Measurements from ENCODE around the gene SLC26A5. TPM values are rescaled to one million over a fixed set of nuclear protein-coding genes. Genes with fewer than 3 reads are reported as not detected.

The SLC26A5 gene
- total and polyA plus RNA-seq, 7 donors, result 0.04 to 0.54 (median 0.34) TPM; not detected in 3

- DNase-seq, result no peak
- intact Hi-C loops (cut with DNase I), result no loop called here
- Histone ChIP-seq H3K4me1 (peaks cover 0 to 16% (median 12%) of the 10 kb centered on the region in 4 donors), H3K9me3 (no peaks in the 10 kb centered on the region), H3K36me3 (peaks cover 8 to 75% (median 17%) of the 10 kb centered on the region in 4 donors), H3K4me3 (no peak overlapping the region), H3K27me3 (no peaks in the 10 kb centered on the region), H3K27ac (no peak overlapping the region)
- WGBS, 2 donors, result 96 to 97% methylated on average over 2 of the region's 2 CpGs
- TF ChIP-seq POLR2A (IDR thresholded peaks at IDR 0.05), result no peak
- TF ChIP-seq CTCF (IDR thresholded peaks at IDR 0.05), result no peak
- no peak for TF ChIP-seq POLR2AphosphoS5 (IDR thresholded peaks at IDR 0.05)
- TF ChIP-seq EP300 (IDR thresholded peaks at IDR 0.05), result no peak
Observed at GRCh38 chr7:103338864-103339263, 107.1 kb downstream of the SLC26A5 start.

- Histone ChIP-seq H3K27me3 (no peaks in the 10 kb centered on the region), H3K4me3 (no peak overlapping the region), H3K27ac (no peak overlapping the region), H3K4me1 (peaks cover 0 to 3% (median 0%) of the 10 kb centered on the region in 4 donors), H3K36me3 (peaks cover 8 to 82% (median 17%) of the 10 kb centered on the region in 4 donors), H3K9me3 (no peaks in the 10 kb centered on the region)
- no peak for TF ChIP-seq EP300 (IDR thresholded peaks at IDR 0.05)
- TF ChIP-seq POLR2AphosphoS5 (IDR thresholded peaks at IDR 0.05), result no peak
- TF ChIP-seq POLR2A (IDR thresholded peaks at IDR 0.05), result no peak
- TF ChIP-seq CTCF (IDR thresholded peaks at IDR 0.05), result no peak
- intact Hi-C loops (cut with DNase I), result no loop called here
- WGBS, 2 donors, result 91 to 96% methylated on average over 2 of the region's 2 CpGs
- no peak for DNase-seq
Observed at GRCh38 chr7:103336761-103337160, 109.2 kb downstream of the SLC26A5 start.

- H3K9me3 ChIP-seq, result no peaks in the 10 kb centered on the region
- intact Hi-C loops (cut with DNase I), result no loop called here
- no peak overlapping the region for H3K4me3 ChIP-seq
- no peak overlapping the region for H3K27ac ChIP-seq
- H3K4me1 ChIP-seq, result no peaks in the 10 kb centered on the region
- H3K27me3 ChIP-seq, result no peaks in the 10 kb centered on the region
- TF ChIP-seq POLR2AphosphoS5 (IDR thresholded peaks at IDR 0.05) (no peak), CTCF (IDR thresholded peaks at IDR 0.05) (no peak), POLR2A (IDR thresholded peaks at IDR 0.05) (no peak)
- peaks cover 4 to 80% (median 16%) of the 10 kb centered on the region in 4 donors for H3K36me3 ChIP-seq
- 88 to 94% methylated on average over 8 of the region's 8 CpGs for WGBS, 2 donors
- no peak for DNase-seq
Observed at GRCh38 chr7:103325744-103326143, 120.3 kb downstream of the SLC26A5 start.

Small RNAs within 50 kb of the gene (small RNA-seq; reads per million reads assigned to genes)
- gene RF00019, result 0 reads per million in 3 donors
- gene RPS29P16, result 0 reads per million in 3 donors

Other genes starting within 250 kb of the SLC26A5 start
- 10 to 100 TPM; 53.5 to 72.3 (median 60.5) TPM for gene PMPCB, start 148.8 kb downstream of the SLC26A5 start, total RNA-seq
- gene PMPCB, start 148.8 kb downstream of the SLC26A5 start, polyA plus RNA-seq, result 10 to 100 TPM; 59.4 to 67.3 (median 59.4) TPM
- 10 to 100 TPM; 10.7 to 21.9 (median 18.7) TPM for gene DNAJC2, start 101.4 kb downstream of the SLC26A5 start, total RNA-seq
- 10 to 100 TPM; 13.2 to 20.8 (median 13.8) TPM for gene DNAJC2, start 101.4 kb downstream of the SLC26A5 start, polyA plus RNA-seq
- 100 to 1,000 TPM in 2 of 4 donors, 10 to 100 TPM in 2; 46.0 to 119 (median 99.4) TPM for gene PSMC2, start 98.6 kb downstream of the SLC26A5 start, total RNA-seq
- 10 to 100 TPM; 69.1 to 98.8 (median 92.5) TPM for gene PSMC2, start 98.6 kb downstream of the SLC26A5 start, polyA plus RNA-seq

Measured in sigmoid colon (tissue), 7 donors.